A549 (cell line): ENCODE results near the gene TP53INP2. TPM values are rescaled to one million over a fixed set of nuclear protein-coding genes. Genes with fewer than 3 reads are reported as not detected.
"Not testable (repeated sequence)": the region's sequence is repeated elsewhere in the genome, so short reads cannot be mapped to it uniquely, and the experiment has no call there.

Experiments used
- ATAC-seq, 2 experiments: fragments of 200-7000 bp in 1 of 2; fragments of >200 bp in 1 of 2; cut with Nextera tagmentation in 1 of 2; cut with Tn5 transposase in 1 of 2; 3 replicates each; pipeline versions ENCODE4 v1.8.0 to v1.9.1; 2018 to 2020; ENCODE audit warnings: mild to moderate bottlenecking in 1 of 2, moderate library complexity in 1 of 2
- CTCF ChIA-PET: fragments of 300-600 bp; sonication (Branson Sonifier 250); formaldehyde crosslinking; extraction: SDS; loops from one replicate; lab custom pipeline; 2021; ENCODE audit warnings: antibody characterized with exemption, inconsistent platforms; lab: Yijun Ruan, JAX
- POLR2A ChIA-PET: fragments of 350-600 bp; formaldehyde crosslinking; extraction: SDS; loops from one replicate; lab custom pipeline; 2021; ENCODE audit warnings: antibody characterized with exemption, inconsistent platforms; lab: Yijun Ruan, JAX
- DNase-seq, 2 experiments: peaks; one replicate each; pipeline versions ENCODE4 v3.0.0 to v3.0.0-alpha.2; 2011 to 2016; ENCODE audit warnings: low read depth in 1 of 2, low spot score in 1 of 2
- FAIRE-seq: peaks from 2 replicates; lab custom pipeline; 2011; peaks lifted over from hg19 to GRCh38; lab: Jason Lieb, UNC
- H3K27ac ChIP-seq, 2 experiments: fragments of >200 bp; sonication (Bioruptor Twin); formaldehyde crosslinking; 3 replicates each; pipeline ENCODE4 v1.5.1; 2016 to 2017
- H3K4me1 ChIP-seq: fragments of >200 bp; sonication (Bioruptor Twin); formaldehyde crosslinking; 3 replicates; pipeline ENCODE4 v1.6.1; 2016
- H3K4me2 ChIP-seq: fragments of >200 bp; sonication (Bioruptor Twin); formaldehyde crosslinking; 3 replicates; pipeline ENCODE4 v1.6.1; 2016
- H3K4me3 ChIP-seq: fragments of >200 bp; sonication (Bioruptor Twin); formaldehyde crosslinking; 3 replicates; pipeline ENCODE4 v1.5.1; 2016
- H3K9me3 ChIP-seq: fragments of >200 bp; sonication (Bioruptor Twin); formaldehyde crosslinking; 3 replicates; pipeline ENCODE4 v1.6.1; 2016
- ATOH8 ChIP-seq: fragments of 250-450 bp; sonication (Bioruptor Pico); IDR thresholded peaks from 2 replicates; pipeline ENCODE4 v1.5.0; 2020; ENCODE audit warnings: low read depth, mild to moderate bottlenecking, moderate library complexity
- CTCF ChIP-seq: fragments of >200 bp; sonication (Bioruptor Twin); formaldehyde crosslinking; IDR thresholded peaks from 3 replicates; pipeline ENCODE4 v1.5.1; 2016
- ELK1 ChIP-seq: fragments of 150-350 bp; IDR thresholded peaks from 2 replicates; pipeline ENCODE4 v1.6.1; 2014; ENCODE audit warnings: low read depth, mild to moderate bottlenecking, low read length
- EP300 ChIP-seq, 2 experiments: fragments of >200 bp; sonication (Bioruptor Twin); formaldehyde crosslinking; IDR thresholded peaks; 2 replicates in 1 of 2; 3 replicates in 1 of 2; pipeline ENCODE4 v1.6.1; 2016 to 2017
- FOSB ChIP-seq: fragments of 250-450 bp; sonication (Bioruptor Pico); IDR thresholded peaks from 2 replicates; pipeline ENCODE4 v1.5.0; 2020; ENCODE audit warnings: mild to moderate bottlenecking, moderate library complexity
- FOXS1 ChIP-seq: fragments of 250-450 bp; sonication (Bioruptor Pico); IDR thresholded peaks from 2 replicates; pipeline ENCODE4 v1.5.0; 2020; ENCODE audit warnings: mild to moderate bottlenecking, moderate library complexity
- GATA3 ChIP-seq: IDR thresholded peaks from 2 replicates; pipeline ENCODE4 v1.6.1; 2012; ENCODE audit warnings: borderline replicate concordance
- HES2 ChIP-seq: fragments of >200 bp; sonication (Bioruptor Twin); formaldehyde crosslinking; IDR thresholded peaks from 2 replicates; pipeline ENCODE4 v1.6.1; 2016
- HEYL ChIP-seq: fragments of 250-450 bp; sonication (Bioruptor Pico); IDR thresholded peaks from 2 replicates; pipeline ENCODE4 v1.8.0; 2021; ENCODE audit warnings: mild to moderate bottlenecking, moderate library complexity
- HOXA7 ChIP-seq: fragments of 250-450 bp; sonication (Bioruptor Pico); IDR thresholded peaks from 2 replicates; pipeline ENCODE4 v1.5.0; 2020; ENCODE audit warnings: mild to moderate bottlenecking, moderate library complexity
- HOXB13 ChIP-seq: fragments of 250-450 bp; sonication (Bioruptor Pico); IDR thresholded peaks from 2 replicates; pipeline ENCODE4 v1.5.0; 2020; ENCODE audit warnings: low read depth, mild to moderate bottlenecking, moderate library complexity
- HOXB5 ChIP-seq: fragments of 250-450 bp; sonication (Bioruptor Pico); IDR thresholded peaks from 2 replicates; pipeline ENCODE4 v1.5.0; 2020; ENCODE audit warnings: mild to moderate bottlenecking, moderate library complexity
- KDM5A ChIP-seq: fragments of 200-600 bp; sonication (generic); IDR thresholded peaks from 2 replicates; pipeline ENCODE4 v1.6.1; 2016; ENCODE audit warnings: antibody characterized with exemption, mild to moderate bottlenecking
- NFE2L2 ChIP-seq: fragments of 150-350 bp; conservative IDR thresholded peaks from 2 replicates; pipeline ENCODE4 v1.6.1; 2014; ENCODE audit warnings: low read length
- RAD21 ChIP-seq, 2 experiments: fragments of >200 bp in 1 of 2; sonication (Bioruptor Twin) in 1 of 2; formaldehyde crosslinking in 1 of 2; IDR thresholded peaks in 1 of 2; conservative IDR thresholded peaks in 1 of 2; 2 replicates in 1 of 2; 3 replicates in 1 of 2; pipeline ENCODE4 v1.6.1; 2012 to 2018; ENCODE audit warnings: inconsistent platforms in 1 of 2
- RARB ChIP-seq: fragments of 250-450 bp; sonication (Bioruptor Pico); IDR thresholded peaks from 2 replicates; pipeline ENCODE4 v1.8.0; 2021; ENCODE audit warnings: mild to moderate bottlenecking, moderate library complexity
- REST ChIP-seq: fragments of 200-600 bp; sonication (generic); IDR thresholded peaks from 2 replicates; pipeline ENCODE4 v1.6.1; 2016; ENCODE audit warnings: antibody characterized with exemption, mild to moderate bottlenecking, moderate library complexity
- RNF2 ChIP-seq: fragments of 200-600 bp; sonication (generic); IDR thresholded peaks from 2 replicates; pipeline ENCODE4 v1.6.1; 2016; ENCODE audit warnings: low read depth, mild to moderate bottlenecking, antibody characterized with exemption, moderate library complexity, borderline replicate concordance
- SMC3 ChIP-seq: fragments of >200 bp; sonication (Bioruptor Twin); formaldehyde crosslinking; IDR thresholded peaks from 3 replicates; pipeline ENCODE4 v1.6.1; 2018; ENCODE audit warnings: inconsistent platforms
- TFCP2L1 ChIP-seq: fragments of 250-450 bp; sonication (Bioruptor Pico); IDR thresholded peaks from 2 replicates; pipeline ENCODE4 v1.5.0; 2021; ENCODE audit warnings: mild to moderate bottlenecking
- TP53 ChIP-seq: fragments of 250-450 bp; sonication (Bioruptor Pico); IDR thresholded peaks from 2 replicates; pipeline ENCODE4 v1.5.0; 2021; ENCODE audit warnings: mild to moderate bottlenecking, moderate library complexity
- ZFP36 ChIP-seq: fragments of 450-650 bp; IDR thresholded peaks from 2 replicates; pipeline ENCODE4 v1.6.1; 2014; ENCODE audit warnings: borderline replicate concordance; ENCODE audit not compliant: partially characterized antibody
- WGBS: methylation state at CpG from one replicate; pipeline ENCODE4 v1.1.6; 2017; ENCODE audit errors: missing lambda C conversion rate; 5-methylcytosine and 5-hydroxymethylcytosine counted together
- polyA plus RNA-seq, 4 experiments: library from polyadenylated mRNA; depleted of rRNA in 3 of 4; stranded (reverse); fragments of >200 nt; fragmentation: RNase III in 1 of 4; extraction: RNeasy Plus Mini Kit Qiagen cat#74134 plus additional on column Dnase treatment in 1 of 4; gene quantifications; 2 replicates in 3 of 4; 3 replicates in 1 of 4; pipeline ENCODE4 v1.2.3, GENCODE V29; 2011 to 2017

TP53INP2 gene
- polyA plus RNA-seq, 2 of the 4 experiments (the other 2 are of a cell fraction): 2.2 to 4.5 TPM

- POLR2A ChIA-PET: no interaction called here
- peaks cover 24% of the 10 kb centered on the region for H3K4me1 ChIP-seq
- no peak for TF ChIP-seq ELK1
- TF ChIP-seq ZFP36: no peak
- TF ChIP-seq RNF2: no peak
- TF ChIP-seq FOSB: no peak
- TF ChIP-seq CTCF: no peak
- TF ChIP-seq HOXA7 (CRISPR knock-in tag): no peak
- TF ChIP-seq GATA3: no peak
- no peak for TF ChIP-seq HOXB5 (CRISPR knock-in tag)
- no peak for TF ChIP-seq FOXS1
- no peak for TF ChIP-seq TP53 (CRISPR knock-in tag)
- TF ChIP-seq RARB: no peak
- no peak overlapping the region for H3K4me2 ChIP-seq
- H3K9me3 ChIP-seq: no peaks in the 10 kb centered on the region
- H3K27ac ChIP-seq: no peak overlapping the region
- 90% methylated on average over 2 of the region's 2 CpGs for WGBS
- DNase-seq (no peak), ATAC-seq (no peak), FAIRE-seq (no peak)
- CTCF ChIA-PET: interaction anchor here (0.8 kb wide), 1 partner anchor 53 kb away, joined by 3 read pairs; no protein-coding TSS in a partner anchor
- H3K4me3 ChIP-seq: no peak overlapping the region
These were observed 12.7 kb downstream of the TP53INP2 start for GRCh38 chr20:34716921-34717229.

GRCh38 chr20:34717230-34718095, 13.3 kb downstream of the TP53INP2 start:
- H3K4me3 ChIP-seq: no peak overlapping the region
- WGBS: 89% methylated on average over 9 of the region's 9 CpGs
- no peaks in the 10 kb centered on the region for H3K9me3 ChIP-seq
- DNase-seq (no peak), FAIRE-seq (no peak), ATAC-seq (no peak)
- ChIA-PET POLR2A (no interaction called here), CTCF (no interaction called here)
- H3K4me2 ChIP-seq: no peak overlapping the region
- TF ChIP-seq TFCP2L1 (no peak), HEYL (no peak), ATOH8 (no peak), SMC3 (no peak), NFE2L2 (no peak), FOXS1 (no peak), REST (no peak), EP300 (IDR thresholded peaks at IDR 0.05) (no peak), HES2 (no peak), RAD21 (conservative IDR thresholded peaks at IDR 0.05 in 1 of 2, IDR thresholded peaks at IDR 0.05 in 1 of 2) (no peak), KDM5A (no peak), HOXB13 (no peak)
- TF ChIP-seq, all 56 proteins: peak for 0
- H3K27ac ChIP-seq: no peak overlapping the region
- H3K4me1 ChIP-seq: peaks cover 22% of the 10 kb centered on the region

- CTCF ChIA-PET: interaction anchor here (1.3 to 3.0 kb wide), 4 partner anchors 9 to 140 kb away, joined by 3 to 12 read pairs (median 8); no protein-coding TSS in a partner anchor
- ATAC-seq, POLR2A ChIA-PET, H3K27ac ChIP-seq, H3K4me2 ChIP-seq, FAIRE-seq, DNase-seq, H3K4me3 ChIP-seq, H3K9me3 ChIP-seq, H3K4me1 ChIP-seq: not testable (repeated sequence)
- 94% methylated on average over 13 of the region's 13 CpGs for WGBS
These were observed 15.3 kb downstream of the TP53INP2 start for GRCh38 chr20:34719242-34720017.
